ENCODE measurements around the gene CNBP.

- TF ChIP-seq EZH2 (IDR thresholded peaks at IDR 0.05; ENCODE audit: low read length, unreplicated experiment) (no peak), CTCF (conservative IDR thresholded peaks at IDR 0.05; ENCODE audit: low read depth, low read length) (no peak)
Measured at GRCh38 chr3:129173206-129173605, 10.5 kb downstream of the CNBP start.
